GM12892 (cell line): ENCODE data around the gene RBM33.

ENCODE experiments used
- POLR2A ChIP-seq: IDR thresholded peaks from 2 replicates; pipeline ENCODE4 v1.6.1; 2011; ENCODE audit warnings: low read depth, low read length, control low read depth
- POLR2AphosphoS5 ChIP-seq: IDR thresholded peaks from 2 replicates; pipeline ENCODE4 v1.6.1; 2011; ENCODE audit warnings: low read depth, low read length, control low read depth

DNA sequence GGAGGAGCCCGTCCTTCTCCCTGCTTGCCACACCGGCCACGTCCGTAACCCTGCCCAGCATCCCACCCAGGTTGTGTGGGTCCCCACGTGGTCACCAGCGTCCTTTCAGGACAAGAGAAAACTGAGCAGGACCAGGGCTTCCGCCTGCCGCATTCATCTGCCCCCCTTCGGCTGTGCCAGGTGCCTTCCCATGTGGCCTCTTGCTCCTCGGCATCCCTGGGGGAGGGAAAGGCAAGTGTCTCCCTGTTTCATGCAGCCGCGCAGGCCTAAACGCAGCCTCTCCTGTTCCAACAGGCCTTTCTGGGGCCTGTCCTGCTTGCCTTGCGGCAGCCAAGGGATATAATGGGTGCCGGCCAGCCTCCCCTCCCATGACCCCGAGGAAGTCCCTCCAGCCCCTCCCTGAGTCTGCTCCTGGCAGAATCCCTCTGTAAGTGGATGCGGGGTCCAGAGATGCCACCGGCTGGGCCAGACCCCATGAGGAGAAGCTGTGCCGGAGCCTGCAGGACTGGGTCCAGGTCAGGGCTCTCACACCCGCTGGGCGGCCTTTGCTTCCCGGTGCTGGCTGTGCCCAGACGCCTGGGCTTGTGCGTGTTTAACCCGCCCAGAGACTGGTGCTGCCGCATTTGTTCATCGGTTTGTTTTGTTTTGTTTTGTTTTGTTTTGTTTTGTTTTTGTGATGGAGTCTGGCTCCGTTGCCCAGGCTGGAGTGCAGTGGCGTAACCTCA, 144.7 kb downstream of the RBM33 start:
- no peak for TF ChIP-seq POLR2AphosphoS5
- no peak for TF ChIP-seq POLR2A
